ENCODE measurements around the gene SYT5. TPM values are rescaled to one million over a fixed set of nuclear protein-coding genes. Genes with fewer than 3 reads are reported as not detected.
"Not testable (repeated sequence)": the region's sequence is repeated elsewhere in the genome, so short reads cannot be mapped to it uniquely, and the experiment has no call there.

SYT5 gene
- polyA plus RNA-seq, 4 donors = 0.07 to 0.71 (median 0.17) TPM

DNA sequence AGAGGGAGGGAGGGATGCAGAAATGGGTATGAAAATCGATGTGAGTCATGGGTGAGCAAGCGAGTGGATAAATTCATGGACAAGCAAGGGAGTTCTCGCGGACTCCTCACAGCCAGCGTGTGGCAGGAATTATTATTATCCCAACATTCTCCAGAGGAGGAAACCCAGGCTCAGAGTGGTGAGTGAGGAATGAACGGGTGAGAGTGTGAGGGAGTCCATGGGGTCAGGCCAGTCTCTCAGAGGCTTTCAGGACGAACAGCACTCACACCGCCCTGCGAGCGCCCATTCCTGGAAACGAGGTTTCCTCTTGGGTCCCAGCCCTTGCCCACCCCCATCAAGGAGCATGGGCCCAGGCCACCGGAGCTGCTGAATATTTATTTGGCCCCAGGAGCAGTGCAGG, 7.3 kb downstream of the SYT5 start:
- no peak for DNase-seq (ENCODE audit: low read depth in 4 of 4, low spot score in 2 of 4)

DNA sequence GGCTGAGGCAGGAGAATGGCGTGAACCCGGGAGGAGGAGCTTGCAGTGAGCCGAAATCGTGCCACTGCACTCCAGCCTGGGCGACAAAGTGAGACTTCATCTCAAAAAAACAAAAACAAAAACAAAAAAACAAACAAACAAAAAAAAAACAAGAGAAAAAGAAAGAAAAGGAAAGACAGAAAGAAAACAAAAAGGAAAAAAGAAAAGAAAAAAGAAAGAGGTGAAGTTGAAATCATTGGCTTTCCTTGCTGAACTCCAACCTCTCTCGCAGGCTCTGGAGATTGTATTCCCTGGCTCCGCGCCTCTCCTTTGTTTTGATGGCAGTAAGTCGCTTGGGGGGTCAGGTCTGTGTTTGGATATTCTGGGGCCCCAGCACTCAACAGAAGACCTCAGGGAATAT, 7.8 kb downstream of the SYT5 start:
- DNase-seq (ENCODE audit: low read depth in 4 of 4, low spot score in 2 of 4) = not testable (repeated sequence)

DNA sequence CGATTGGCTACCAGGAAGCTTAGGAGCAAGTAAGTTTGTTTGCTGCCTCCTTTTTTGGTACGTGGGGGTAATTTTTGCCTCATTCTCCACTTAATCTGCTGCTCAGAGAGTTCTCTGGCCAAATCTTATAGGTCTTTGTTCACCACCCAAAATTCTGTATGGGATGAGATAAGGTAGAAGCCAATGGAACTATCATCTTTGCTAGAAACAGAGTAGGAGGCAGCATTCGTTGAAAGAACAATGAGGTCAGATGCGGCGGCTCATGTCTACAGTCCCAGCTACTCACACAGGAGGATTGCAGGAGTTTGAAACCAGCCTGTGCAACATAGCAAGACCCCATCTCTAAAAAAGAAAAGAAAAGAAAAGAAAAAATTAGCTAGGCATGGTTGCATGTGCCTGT, 8.6 kb downstream of the SYT5 start:
- no peak for DNase-seq (ENCODE audit: low read depth in 4 of 4, low spot score in 2 of 4)

DNA sequence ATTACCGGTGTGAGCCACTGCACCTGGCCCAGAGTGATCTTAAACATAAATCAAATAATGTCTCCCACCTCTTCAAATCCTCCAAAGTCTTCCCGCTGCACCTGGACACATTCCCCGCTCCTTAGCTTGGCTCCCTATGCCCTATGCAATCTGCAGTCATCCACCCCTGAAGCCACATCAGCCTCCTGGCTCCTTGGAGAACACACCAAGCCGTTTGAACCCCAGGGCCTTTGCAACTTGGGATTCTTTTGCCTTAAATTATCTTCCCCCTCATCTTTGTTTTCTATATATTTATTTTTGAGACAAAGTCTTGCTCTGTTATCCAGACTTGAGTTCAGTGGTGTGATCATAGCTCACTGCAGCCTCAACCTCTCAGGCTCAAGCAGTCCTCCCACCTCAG, 11.0 kb downstream of the SYT5 start:
- DNase-seq (ENCODE audit: low read depth in 4 of 4, low spot score in 2 of 4) = no peak

DNA sequence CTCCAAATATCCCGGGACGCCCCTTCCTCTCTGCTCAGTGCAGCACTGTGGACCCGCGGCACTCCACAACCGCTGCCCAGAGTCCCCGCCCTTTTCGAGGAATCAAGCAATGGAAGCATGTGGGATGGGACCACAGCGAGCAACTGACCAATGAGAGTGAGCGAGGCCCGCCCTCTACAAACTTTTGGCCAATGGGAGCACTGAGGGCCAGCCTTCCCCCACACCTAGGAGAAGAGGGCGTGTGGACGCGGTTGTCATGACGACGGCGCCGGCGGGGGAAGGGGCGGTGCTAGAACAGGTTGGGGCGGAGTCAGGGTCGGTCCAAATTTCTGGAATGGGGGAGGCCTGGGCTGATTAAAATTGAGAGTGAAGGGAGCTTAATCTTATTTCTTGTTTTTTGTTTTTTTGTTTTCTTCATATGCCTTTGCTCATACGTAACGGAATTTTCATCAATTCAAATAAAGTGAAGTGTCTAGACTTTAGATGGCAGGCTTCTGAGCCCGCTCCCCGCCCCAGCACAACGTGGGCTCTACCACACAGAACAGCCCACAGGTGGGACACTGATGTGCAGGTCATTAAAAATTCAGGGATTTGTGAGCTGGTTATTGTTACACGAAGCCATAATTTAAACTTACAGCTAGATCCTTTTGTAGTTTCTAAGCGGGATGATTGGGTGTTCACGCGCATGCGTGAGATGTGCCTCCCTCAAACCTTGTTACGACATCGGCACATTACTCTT, 13.4 kb downstream of the SYT5 start, which contains the start of gene DNAAF3:
DNAAF3 (minus strand) TSS at position 84 of the 739 bp plus-strand sequence. CDS start 200 bp downstream, outside the sequence.
- DNase-seq (ENCODE audit: low read depth in 4 of 4, low spot score in 2 of 4) = peak; percentile 82 to 92 (median 86)

DNA sequence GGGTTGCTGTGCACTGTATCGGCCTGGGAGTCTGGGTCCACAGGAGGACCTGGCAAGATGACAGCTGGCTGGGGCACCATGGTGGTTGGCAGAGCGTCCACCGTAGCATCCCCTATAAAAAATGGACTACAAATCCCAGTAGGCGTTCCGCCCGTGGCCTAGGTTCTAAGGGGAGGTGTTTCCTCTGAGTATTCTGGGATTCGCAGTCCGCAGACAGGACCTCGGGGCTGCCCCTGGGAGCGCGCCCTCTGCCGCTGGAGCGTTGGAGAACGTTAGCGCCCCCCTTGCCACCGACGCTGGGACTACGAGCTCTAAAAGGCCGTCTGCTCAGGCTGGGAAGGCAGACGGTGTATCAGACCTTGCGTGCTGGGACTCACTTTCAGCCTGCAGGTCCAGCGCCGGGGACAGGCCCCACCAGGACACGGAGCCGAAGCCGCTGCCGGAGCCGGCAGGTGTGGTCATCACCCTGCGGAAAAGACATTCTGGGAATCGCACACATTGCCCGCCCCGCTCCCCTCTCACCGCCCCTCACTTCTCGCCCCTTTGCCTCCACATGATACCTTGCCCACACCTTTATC, 14.0 kb downstream of the SYT5 start:
- DNase-seq (ENCODE audit: low read depth in 4 of 4, low spot score in 2 of 4) = peak in 1 of 4 donors; percentile 47

DNA sequence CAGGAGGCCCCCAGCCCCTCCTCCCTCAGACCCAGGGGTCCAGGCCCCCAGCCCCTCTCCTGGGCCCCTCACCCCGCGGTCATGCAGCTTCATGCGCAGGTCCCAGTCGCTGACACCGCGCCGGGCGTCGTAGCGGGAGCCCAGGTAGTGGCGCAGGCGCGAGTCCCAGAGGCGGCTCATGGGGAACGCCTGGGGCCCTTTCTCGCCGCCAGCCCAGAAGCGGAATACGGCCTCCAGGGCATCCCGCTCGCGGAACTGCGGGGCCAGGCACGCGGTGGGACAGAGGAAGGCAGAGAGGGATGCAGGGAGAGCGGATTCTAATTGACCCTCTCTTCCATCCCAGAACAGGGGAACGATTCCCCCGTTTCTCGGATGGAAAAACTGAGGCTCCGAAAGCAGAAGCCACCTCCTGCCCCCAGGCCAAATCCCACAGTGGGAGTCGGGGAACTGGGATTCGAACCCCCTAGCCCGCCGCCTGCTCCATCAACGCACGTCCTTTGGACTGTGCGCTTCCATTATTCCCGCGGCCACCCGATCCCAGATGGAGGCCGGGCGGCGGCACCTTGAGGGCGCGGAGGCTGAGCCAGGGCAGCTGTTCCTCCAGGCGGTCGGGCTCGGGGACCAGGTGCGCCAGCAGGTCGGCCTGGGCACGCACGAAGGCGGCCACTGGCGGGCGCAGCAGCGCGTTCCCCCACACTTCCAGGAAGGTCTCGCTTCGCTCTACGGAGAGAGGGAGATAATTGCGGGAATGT, 18.3 kb downstream of the SYT5 start:
- DNase-seq (ENCODE audit: low read depth in 4 of 4, low spot score in 2 of 4) = no peak

DNA sequence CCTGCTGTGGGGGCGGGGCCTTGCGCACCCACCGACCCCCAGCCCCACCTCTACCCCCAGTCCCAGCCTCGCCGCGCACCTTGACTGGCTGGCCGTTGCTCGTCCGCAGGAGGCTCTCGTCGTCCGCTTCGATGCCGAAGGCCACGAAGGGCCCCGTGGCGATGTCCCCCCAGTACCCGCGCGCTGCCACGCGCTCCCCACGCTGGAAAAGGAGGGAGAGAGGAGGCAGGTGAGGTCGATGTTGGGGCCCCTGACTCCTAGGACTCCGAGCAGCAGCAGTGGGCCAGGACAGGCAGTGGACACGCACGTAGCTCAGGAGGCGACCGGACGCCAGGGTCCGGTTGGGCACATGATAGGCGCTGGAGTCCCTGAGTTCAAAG, 19.1 kb downstream of the SYT5 start:
- DNase-seq (ENCODE audit: low read depth in 4 of 4, low spot score in 2 of 4) = no peak

DNA sequence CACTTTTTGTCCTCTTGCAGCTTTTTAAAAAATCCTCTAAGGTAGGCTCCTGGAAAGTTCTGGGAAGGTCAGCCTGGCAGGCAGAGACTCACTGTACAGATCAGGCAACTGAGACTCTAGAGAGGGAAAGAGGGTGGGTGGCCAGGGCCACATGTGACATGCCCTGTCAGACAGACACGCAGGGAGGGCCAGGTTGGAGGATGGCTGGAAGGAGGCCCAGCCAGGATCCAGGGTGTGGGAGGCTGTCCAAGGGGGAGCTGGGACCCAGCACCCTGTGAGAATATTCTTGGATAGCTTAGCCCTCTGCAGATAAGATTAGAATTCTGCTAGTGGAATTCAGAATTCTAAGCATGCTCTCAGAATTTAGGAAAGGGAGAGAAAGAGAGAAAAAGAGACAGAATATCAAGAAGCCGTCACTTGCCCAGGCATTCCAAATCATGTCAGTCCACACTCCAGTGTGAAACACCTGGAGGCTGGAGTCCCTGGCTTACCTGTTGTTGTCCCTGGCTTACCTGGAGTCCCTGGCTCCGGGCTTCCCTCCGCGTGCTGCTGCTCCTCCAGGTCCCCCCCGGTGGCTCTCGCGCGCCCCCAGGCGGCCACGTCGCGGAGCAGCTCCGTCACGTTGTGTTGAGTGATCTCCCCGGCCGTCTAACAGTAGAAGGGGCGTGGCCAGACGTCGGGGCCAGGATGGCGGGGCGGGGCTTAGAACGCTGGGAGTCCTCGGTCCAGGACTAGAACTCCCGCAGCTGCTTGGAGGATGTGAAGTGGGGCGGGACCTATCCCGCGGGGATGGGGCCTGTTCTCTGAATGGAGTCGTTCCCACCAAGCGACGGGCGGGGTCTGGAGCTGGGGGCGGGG, 19.7 kb downstream of the SYT5 start:
- peak in 1 of 4 donors; percentile 60 for DNase-seq (ENCODE audit: low read depth in 4 of 4, low spot score in 2 of 4)

DNA sequence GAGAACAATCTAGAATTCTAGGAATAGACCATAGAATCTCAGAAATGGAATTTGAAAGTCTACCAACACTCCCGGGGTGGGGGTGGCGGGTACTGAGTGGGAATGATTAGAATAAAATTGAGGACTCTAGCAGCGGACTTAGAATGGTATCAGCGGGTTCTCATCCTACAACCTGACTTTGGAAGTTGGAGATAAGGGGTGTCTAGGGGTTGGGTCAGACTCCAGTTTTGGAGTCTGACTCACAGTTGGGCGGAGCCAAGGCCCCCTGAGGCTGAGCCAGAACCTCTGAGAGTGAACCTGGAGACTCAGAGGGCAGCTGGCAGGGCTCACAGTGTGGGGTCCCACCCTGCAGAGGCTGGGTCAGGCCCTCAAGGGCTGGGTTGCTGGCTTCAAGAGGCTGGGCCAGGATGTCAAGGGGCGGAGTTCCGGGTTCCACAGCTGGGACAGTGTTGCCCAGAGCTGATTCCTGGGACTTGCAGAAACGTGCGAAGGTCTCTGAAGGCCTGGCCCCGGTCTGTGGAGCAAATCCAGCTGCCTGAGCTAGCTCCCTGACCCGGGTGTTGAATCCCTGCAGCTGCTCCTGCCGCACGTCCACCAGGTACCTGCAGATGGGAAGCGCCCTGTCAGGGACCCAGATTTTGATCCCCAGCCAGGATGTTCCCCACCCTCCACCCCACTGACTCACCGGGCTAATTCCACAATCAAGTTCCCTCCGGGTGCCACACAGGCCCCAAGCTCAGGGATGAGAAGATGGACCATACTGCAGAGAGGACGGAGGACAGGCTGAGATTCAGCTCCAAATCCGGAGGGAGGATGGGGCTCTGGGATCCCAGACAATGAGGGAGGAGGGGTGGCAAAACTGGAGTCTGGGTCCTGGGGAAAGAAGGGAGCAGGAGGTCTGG, 21.0 kb downstream of the SYT5 start:
- no peak for DNase-seq (ENCODE audit: low read depth in 4 of 4, low spot score in 2 of 4)

DNA sequence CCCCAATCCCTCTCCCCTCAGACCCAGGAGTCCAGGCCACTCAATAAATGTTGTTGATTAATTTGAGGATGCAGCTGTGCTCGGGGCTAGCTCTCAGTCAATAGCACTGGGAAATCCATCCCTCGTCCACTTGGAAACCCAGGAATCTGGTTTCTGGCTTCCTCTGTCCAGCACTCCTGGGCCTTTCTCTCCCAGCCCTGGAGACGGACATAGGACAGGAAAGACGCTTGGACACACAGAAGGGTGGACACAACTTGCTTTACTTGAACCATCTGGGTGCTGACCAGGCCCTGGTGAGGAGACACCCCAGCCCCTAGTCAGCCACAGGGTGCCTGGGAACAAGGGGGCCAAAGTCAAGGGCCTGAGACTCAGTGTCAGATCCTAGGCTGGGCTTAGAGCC, 21.7 kb downstream of the SYT5 start:
- no peak for DNase-seq (ENCODE audit: low read depth in 4 of 4, low spot score in 2 of 4)

DNA sequence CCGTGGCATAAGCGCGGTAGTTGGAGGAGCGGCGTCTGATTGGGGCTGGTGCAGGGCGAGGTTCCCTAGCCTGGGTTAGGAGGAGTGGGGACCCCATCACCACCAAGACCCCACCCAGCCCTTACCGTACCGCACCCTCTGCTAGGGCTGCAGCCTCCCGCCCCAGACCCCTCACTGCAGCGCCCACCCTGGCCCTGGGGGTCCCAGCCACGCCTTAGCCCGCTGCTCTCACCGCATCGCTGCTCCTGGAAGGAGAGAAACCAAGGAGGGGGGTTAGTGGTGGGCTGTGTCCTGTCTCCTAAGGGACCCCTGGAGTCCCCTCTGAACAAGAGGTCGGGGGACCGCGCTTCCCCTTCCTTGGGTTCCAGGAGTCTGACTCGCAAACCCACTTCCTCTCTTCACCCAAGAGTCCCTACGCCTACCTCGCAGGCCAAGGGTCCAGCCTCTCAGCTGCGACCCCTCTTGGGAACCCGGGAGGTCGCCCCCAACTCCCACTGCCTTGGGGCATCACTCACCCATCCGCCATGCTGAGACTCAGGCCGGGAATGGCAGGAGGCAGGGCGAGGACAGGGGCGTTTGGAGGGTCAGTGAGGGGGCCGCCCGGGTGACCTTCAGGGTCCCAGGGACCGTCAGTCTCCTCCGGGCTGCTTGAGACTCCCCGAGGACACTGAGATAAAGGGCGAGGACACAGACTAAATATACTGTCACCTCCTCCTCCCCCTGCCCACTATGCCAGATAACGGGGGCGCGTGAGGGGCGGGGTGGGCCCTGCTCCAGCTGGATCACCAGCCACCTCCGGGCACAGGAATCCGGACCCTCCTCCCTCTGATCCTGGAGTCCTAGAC, 22.8 kb downstream of the SYT5 start, which contains the start of gene TNNI3:
TNNI3 (minus strand) TSS at position 669 of the 845 bp plus-strand sequence; CDS start at position 526, 143 bp downstream.
- no peak for DNase-seq (ENCODE audit: low read depth in 4 of 4, low spot score in 2 of 4)

DNA sequence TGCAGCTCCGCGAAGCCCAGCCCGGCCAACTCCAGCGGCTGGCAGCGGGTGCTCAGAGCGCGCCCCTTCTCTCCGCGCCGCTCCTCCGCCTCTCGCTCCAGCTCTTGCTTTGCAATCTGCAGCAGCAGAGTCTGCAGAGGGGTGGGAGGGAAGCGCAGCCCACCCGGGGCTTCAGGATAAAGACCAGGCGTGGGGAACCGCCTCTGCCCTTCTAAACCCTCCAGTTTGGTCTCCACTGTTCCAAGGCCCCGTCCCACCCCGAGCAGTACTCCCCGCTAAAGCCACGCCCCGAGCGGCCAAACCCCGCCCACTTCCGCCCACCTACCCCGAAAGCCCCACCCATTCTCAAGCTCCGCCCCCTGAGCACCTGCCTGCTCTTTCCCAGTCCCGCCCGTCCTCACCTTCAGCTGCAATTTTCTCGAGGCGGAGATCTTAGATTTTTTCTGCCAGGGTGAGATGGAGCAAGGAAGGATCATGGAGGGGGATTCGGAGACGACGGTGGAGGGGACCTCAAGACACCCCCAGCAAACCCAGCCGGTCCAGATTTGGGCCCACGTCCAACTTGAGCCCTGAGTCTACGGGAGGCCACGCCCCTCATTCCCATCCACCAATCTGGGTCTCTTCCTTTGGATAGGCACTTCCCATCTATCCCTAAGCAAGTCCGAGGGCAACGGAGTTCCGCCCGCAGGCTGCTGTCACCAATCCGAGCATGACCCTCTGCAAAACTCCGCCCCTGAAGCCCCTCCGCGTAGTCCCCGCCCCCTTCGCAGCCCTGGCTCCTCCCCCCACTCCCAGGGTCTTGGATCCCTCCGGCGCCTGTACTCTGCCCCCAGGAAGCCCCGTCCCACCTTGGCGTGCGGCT, 23.7 kb downstream of the SYT5 start:
- no peak for DNase-seq (ENCODE audit: low read depth in 4 of 4, low spot score in 2 of 4)

DNA sequence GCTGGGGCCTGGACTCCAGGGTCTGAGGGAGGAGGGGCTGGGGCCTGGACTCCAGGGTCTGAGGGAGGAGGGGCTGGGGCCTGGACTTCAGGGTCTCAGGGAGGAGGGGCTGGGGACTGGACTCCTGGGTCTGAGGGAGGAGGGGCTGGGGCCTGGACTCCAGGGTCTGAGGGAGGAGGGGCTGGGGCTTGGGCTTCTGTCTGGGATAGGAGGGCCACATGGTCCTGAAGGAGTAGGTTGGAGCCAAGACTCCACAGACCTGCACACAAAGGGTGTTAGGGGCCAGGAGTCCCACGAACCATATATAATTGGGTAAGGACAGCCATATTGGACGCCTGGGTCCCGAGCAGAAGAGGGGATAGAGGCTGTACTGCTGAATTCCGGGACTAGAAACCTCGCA, 24.3 kb downstream of the SYT5 start:
- DNase-seq (ENCODE audit: low read depth in 4 of 4, low spot score in 2 of 4) = not testable (repeated sequence)

DNA sequence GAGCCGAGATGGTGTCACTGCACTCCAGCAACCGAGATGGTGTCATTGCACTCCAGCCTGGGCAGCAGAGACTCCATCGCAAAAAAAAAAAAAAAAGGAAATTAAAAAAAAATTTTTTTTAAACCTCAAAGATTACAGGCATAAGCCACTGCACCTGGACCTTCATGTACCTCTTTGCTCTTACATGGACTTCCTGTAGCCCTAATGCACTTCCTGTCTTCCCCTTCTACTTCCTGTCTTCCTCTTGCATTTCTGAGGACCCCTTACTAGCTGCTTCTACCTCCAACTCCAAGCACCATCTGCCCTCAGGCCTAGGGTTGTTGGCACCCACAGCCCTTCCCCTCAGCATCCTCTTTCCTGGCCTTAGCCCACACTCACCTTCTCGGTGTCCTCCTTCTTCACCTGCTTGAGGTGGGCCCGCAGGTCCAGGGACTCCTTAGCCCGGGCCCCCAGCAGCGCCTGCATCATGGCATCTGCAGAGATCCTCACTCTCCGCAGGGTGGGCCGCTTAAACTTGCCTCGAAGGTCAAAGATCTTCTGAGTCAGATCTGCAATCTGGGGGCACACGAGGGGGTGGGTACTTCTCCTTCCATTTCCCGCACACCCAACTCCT, 26.3 kb downstream of the SYT5 start:
- no peak for DNase-seq (ENCODE audit: low read depth in 4 of 4, low spot score in 2 of 4)

DNA sequence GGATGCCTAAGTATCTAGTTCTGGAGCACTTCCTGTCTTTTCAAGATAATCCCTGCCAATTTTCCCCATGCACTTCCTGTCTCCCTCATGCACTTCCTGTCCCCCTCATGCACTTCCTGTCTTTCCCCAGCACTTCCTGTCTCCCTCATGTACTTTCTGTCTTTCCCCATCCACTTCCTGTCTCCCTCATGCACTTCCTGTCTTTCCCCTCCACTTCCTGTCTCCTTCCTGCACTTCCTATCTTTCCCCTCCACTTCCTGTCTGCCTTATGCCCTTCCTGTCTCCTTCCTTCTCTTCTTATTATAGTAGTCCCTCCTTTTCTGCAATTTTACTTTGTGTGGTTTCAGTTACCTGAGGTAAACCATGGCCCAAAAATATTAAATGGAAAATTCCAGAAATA, 28.1 kb downstream of the SYT5 start:
- DNase-seq (ENCODE audit: low read depth in 4 of 4, low spot score in 2 of 4) = no peak

Measured in left renal cortex interstitium (tissue), 4 donors.